GM12865 (cell line): Measurements from ENCODE around the gene RBP5.

ENCODE experiments used
- DNase-seq: peaks from one replicate; pipeline ENCODE4 v3.0.0; 2010; ENCODE audit warnings: low read depth
- H3K4me3 ChIP-seq: 2 replicates; pipeline ENCODE4 v1.5.1; 2011; ENCODE audit warnings: mild to moderate bottlenecking, low read depth, low read length, control low read depth
- CTCF ChIP-seq: IDR thresholded peaks from 2 replicates; pipeline ENCODE4 v1.5.1; 2011; ENCODE audit warnings: low read length, control low read depth, low read depth, inconsistent platforms; ENCODE audit not compliant: insufficient read depth; ENCODE audit errors: missing control alignments

RBP5 gene

GRCh38 chr12:7155471-7156034, 26.9 kb upstream of the RBP5 start:
- DNase-seq = no peak
- no peak overlapping the region for H3K4me3 ChIP-seq
- TF ChIP-seq CTCF = no peak

GRCh38 chr12:7154901-7155470, 26.3 kb upstream of the RBP5 start:
- DNase-seq = no peak
- TF ChIP-seq CTCF = no peak

GRCh38 chr12:7154042-7154441, 25.4 kb upstream of the RBP5 start:
- TF ChIP-seq CTCF = no peak
- no peak for DNase-seq
- no peak overlapping the region for H3K4me3 ChIP-seq

More at GRCh38 chr12:7154901-7155470, 26.3 kb upstream of the RBP5 start:
- H3K4me3 ChIP-seq = no peak overlapping the region

GRCh38 chr12:7152818-7153217, 24.1 kb upstream of the RBP5 start:
- DNase-seq = no peak
- no peak overlapping the region for H3K4me3 ChIP-seq
- TF ChIP-seq CTCF = no peak

- TF ChIP-seq CTCF = no peak
- no peak for DNase-seq
These were observed 22.8 kb upstream of the RBP5 start for GRCh38 chr12:7151532-7151931.

GRCh38 chr12:7150841-7151240, 22.2 kb upstream of the RBP5 start:
- DNase-seq = no peak
- no peak for TF ChIP-seq CTCF
- H3K4me3 ChIP-seq = no peak overlapping the region

More at GRCh38 chr12:7151532-7151931, 22.8 kb upstream of the RBP5 start:
- no peak overlapping the region for H3K4me3 ChIP-seq

- no peak for DNase-seq
- no peak for TF ChIP-seq CTCF
- no peak overlapping the region for H3K4me3 ChIP-seq
These were observed 21.7 kb upstream of the RBP5 start for GRCh38 chr12:7150356-7150755.
